ENCODE measurements around the gene NR3C1. TPM values are rescaled to one million over a fixed set of nuclear protein-coding genes. Genes with fewer than 3 reads are reported as not detected.

Gene NR3C1
- total RNA-seq, 4 donors from 2014 or later, result 29.7 to 79.2 (median 38.9) TPM

GRCh38 chr5:143306040-143306439 is 97.4 kb downstream of the NR3C1 start:
- Histone ChIP-seq H3K4me3 (no peak overlapping the region), H3K9me3 (no peaks in the 10 kb centered on the region), H3K27ac (no peak overlapping the region), H3K4me1 (no peaks in the 10 kb centered on the region), H3K27me3 (no peaks in the 10 kb centered on the region), H3K36me3 (peaks cover 0 to 10% (median 0%) of the 10 kb centered on the region in 3 donors)
- TF ChIP-seq POLR2A (IDR thresholded peaks at IDR 0.05) (no peak), CTCF (IDR thresholded peaks at IDR 0.05) (no peak)
- no peak for DNase-seq

- Histone ChIP-seq H3K27me3 (no peaks in the 10 kb centered on the region), H3K4me3 (no peak overlapping the region), H3K36me3 (peaks cover 0 to 16% (median 0%) of the 10 kb centered on the region in 3 donors), H3K9me3 (no peaks in the 10 kb centered on the region), H3K4me1 (no peaks in the 10 kb centered on the region), H3K27ac (no peak overlapping the region)
- no peak for TF ChIP-seq POLR2A (IDR thresholded peaks at IDR 0.05)
- no peak for TF ChIP-seq CTCF (IDR thresholded peaks at IDR 0.05)
- DNase-seq, result no peak
Observed at GRCh38 chr5:143304836-143305475, 98.5 kb downstream of the NR3C1 start.

- Histone ChIP-seq H3K27me3 (no peaks in the 10 kb centered on the region), H3K27ac (no peak overlapping the region), H3K4me3 (no peak overlapping the region), H3K9me3 (no peaks in the 10 kb centered on the region), H3K36me3 (peaks cover 0 to 22% (median 2%) of the 10 kb centered on the region in 3 donors), H3K4me1 (no peaks in the 10 kb centered on the region)
- DNase-seq, result no peak
- TF ChIP-seq CTCF (IDR thresholded peaks at IDR 0.05) (no peak), POLR2A (IDR thresholded peaks at IDR 0.05) (no peak)
Observed at GRCh38 chr5:143302341-143303045, 101.0 kb downstream of the NR3C1 start.

GRCh38 chr5:143297756-143298155 is 105.7 kb downstream of the NR3C1 start:
- TF ChIP-seq POLR2A (IDR thresholded peaks at IDR 0.05) (no peak), CTCF (IDR thresholded peaks at IDR 0.05) (no peak)
- Histone ChIP-seq H3K27me3 (no peaks in the 10 kb centered on the region), H3K36me3 (peaks cover 0 to 53% (median 2%) of the 10 kb centered on the region in 3 donors), H3K27ac (no peak overlapping the region), H3K4me3 (no peak overlapping the region), H3K9me3 (no peaks in the 10 kb centered on the region), H3K4me1 (no peaks in the 10 kb centered on the region)
- DNase-seq, result no peak

GRCh38 chr5:143290125-143290524 is 113.4 kb downstream of the NR3C1 start:
- Histone ChIP-seq H3K36me3 (peaks cover 0 to 38% (median 0%) of the 10 kb centered on the region in 3 donors), H3K4me1 (no peaks in the 10 kb centered on the region)

More at GRCh38 chr5:143290125-143290524, 113.4 kb downstream of the NR3C1 start:
- Histone ChIP-seq H3K9me3 (no peaks in the 10 kb centered on the region), H3K27ac (no peak overlapping the region), H3K27me3 (no peaks in the 10 kb centered on the region), H3K4me3 (no peak overlapping the region)
- no peak for DNase-seq
- no peak for TF ChIP-seq POLR2A (IDR thresholded peaks at IDR 0.05)
- TF ChIP-seq CTCF (IDR thresholded peaks at IDR 0.05), result no peak
